Subcutaneous adipose tissue (tissue), 4 donors: ENCODE measurements around the gene ACSS2. TPM values are rescaled to one million over a fixed set of nuclear protein-coding genes. Genes with fewer than 3 reads are reported as not detected.

Experiments used
- total RNA-seq, 4 donors: library from RNA; depleted of rRNA; stranded (reverse); fragments of >200 nt; gene quantifications; one replicate each; pipeline ENCODE4 v1.1.0, GENCODE V29; 2016
- TF ChIP-seq, protein P1 (sequence below): fragments of 450-650 bp; IDR thresholded peaks from one replicate; pipeline ENCODE4 v1.5.1; 2016; ENCODE audit warnings: low read depth, mild to moderate bottlenecking, control low read depth, antibody characterized with exemption, moderate library complexity

Gene ACSS2
- total RNA-seq, 4 donors from 2014 or later, result 97.4 to 252 (median 136) TPM

DNA sequence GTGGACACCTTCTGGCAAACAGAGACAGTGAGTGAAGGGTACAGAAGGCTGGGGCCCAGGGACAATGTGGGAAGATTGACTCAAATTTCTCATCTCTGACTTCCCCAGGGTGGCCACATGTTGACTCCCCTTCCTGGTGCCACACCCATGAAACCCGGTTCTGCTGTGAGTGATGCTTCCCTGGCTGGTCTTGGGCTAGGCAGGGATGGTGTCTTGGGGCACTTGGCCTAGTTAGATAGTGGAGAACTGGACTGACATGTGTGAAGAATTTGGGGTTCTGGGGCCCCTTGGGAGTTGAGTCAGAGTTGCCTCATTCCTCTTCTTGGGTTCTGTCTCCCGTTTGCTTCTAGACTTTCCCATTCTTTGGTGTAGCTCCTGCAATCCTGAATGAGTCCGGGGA is 45.0 kb downstream of the ACSS2 start:
- TF ChIP-seq, protein P1, sequence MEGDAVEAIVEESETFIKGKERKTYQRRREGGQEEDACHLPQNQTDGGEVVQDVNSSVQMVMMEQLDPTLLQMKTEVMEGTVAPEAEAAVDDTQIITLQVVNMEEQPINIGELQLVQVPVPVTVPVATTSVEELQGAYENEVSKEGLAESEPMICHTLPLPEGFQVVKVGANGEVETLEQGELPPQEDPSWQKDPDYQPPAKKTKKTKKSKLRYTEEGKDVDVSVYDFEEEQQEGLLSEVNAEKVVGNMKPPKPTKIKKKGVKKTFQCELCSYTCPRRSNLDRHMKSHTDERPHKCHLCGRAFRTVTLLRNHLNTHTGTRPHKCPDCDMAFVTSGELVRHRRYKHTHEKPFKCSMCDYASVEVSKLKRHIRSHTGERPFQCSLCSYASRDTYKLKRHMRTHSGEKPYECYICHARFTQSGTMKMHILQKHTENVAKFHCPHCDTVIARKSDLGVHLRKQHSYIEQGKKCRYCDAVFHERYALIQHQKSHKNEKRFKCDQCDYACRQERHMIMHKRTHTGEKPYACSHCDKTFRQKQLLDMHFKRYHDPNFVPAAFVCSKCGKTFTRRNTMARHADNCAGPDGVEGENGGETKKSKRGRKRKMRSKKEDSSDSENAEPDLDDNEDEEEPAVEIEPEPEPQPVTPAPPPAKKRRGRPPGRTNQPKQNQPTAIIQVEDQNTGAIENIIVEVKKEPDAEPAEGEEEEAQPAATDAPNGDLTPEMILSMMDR, result no peak

DNA sequence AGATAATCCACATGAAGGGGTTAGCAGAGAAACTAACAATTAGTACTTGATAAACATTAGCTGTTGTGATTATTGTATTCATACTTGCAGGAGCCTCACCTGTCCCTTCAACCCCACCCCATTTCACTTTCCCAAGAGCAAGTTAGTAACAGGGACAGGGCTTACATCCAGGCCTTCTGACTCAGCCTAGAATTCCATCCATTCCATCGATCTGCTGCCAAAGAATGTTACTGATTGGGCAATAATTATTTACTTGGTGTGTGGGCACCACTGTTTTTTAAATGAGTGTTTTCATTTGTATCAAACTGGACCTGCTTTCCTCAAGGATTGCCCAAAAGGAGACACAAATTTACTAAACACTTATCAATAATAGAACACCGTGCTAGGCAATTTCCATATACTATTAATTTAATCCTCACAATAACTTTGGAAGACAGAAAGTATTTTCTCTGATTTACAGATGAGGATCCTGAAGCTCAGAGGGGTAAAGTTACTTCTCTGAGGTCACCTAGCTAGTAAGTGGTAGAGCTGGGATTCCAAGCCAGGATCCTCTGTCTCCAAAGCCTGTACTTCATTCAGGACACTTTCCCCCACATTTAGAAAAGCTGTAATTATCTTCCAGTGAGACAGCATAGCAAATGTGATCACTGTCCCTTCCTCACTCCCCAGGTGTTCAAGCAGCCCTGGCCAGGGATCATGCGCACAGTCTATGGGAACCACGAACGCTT is 46.4 kb downstream of the ACSS2 start:
- TF ChIP-seq, protein P1, result no peak

DNA sequence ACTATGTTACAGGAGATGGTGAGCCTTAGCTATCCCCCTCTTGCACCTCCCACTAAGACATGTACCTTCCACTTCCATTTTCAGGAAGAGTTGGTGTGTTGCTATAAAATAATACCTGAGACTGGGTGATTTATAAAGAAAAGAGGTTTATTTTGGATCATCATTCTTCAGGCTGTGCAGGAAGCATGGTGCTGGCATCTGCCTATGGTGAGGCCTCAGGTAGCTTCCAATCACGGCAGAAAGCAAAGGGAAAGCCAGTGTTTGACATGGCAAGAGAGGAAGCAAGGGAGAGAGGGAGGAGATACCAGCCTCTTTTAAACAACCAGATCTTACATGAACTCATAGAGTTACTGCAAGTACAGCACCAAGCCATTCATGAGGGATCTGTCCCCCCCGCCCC is 47.0 kb downstream of the ACSS2 start:
- TF ChIP-seq, protein P1, result no peak

DNA sequence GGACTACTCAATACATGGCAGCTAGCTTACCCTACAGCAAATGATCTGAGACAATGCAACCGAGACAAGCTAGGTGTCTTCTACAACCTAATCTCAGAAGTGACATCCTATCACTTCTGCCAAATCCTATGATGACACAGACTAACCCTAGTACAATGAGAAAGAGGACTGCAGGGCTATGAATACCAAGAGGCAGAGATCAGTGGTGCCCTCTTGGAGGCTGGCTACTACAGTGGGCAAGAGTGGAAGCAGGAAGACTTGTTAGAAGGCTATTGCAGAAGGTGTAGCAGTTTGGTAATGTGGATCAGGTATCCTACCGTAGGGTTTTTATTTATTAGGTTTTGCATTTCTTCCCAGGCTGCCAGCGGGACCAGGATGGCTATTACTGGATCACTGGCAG is 48.9 kb downstream of the ACSS2 start:
- TF ChIP-seq, protein P1, result no peak

DNA sequence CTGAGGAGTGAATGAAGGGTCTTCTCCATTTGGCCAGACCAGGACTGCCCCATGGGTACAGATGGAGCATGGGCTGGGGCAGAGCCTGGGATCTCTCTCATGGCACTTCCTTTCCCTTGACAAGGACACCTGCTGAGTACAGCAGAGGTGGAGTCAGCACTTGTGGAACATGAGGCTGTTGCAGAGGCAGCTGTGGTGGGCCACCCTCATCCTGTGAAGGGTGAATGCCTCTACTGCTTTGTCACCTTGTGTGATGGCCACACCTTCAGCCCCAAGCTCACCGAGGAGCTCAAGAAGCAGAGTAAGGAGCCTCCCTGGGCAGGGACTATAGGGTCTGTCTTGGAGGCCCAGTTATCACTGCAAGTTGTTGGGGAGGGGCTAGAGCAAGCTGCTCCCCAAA is 49.6 kb downstream of the ACSS2 start:
- TF ChIP-seq, protein P1, result no peak

DNA sequence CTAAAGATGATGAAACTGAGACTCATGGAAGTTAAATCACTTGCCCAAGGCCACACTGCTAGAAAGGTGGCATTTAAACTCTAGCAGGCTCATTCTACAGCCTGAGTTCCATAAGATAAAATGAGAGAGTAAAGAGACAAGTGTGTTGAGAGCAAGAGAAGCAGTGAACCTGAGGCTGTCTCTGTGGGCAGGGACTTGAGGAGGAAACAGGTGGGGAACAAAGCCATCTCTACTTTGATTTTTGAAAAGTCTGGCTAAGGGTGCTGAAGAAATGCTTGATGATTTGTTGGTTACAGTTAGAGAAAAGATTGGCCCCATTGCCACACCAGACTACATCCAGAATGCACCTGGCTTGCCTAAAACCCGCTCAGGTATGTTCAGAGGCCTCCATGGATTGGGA is 50.2 kb downstream of the ACSS2 start:
- TF ChIP-seq, protein P1, result no peak

DNA sequence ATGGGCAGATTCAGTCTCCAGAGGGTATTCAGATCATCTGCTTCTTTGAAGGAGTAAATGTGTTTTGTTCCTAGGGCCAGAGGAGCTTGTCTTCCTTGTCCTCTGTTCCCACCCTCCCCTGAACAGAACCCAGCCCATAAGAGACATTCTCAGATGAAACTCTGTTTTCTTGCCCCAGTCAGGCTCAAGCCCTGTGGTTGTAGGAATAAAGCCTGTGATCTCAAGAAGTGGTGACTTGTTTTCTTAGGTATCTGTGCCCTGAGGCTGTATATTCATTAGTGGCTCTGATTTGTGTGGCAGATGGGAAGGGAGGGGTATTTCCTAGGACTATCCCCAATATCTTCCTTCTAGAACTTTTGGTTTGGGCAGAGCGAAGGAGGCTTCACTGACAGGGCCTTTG is 51.3 kb downstream of the ACSS2 start:
- TF ChIP-seq, protein P1, result no peak
